Thoracic aorta (tissue), 2 donors: ENCODE data around the gene PHF21A. TPM values are rescaled to one million over a fixed set of nuclear protein-coding genes. Genes with fewer than 3 reads are reported as not detected.
A peak's percentile ranks its signal among the peaks of the same experiment; 100 is the strongest.

Experiments
- ATAC-seq: fragments of 150-250 bp; one replicate; pipeline ENCODE4 v1.8.0; 2017; ENCODE audit warnings: low read depth; ENCODE audit not compliant: insufficient number of reproducible peaks, low FRiP score
- DNase-seq: peaks from one replicate; pipeline ENCODE4 v3.0.0-alpha.2; 2020; ENCODE audit warnings: low spot score
- H3K27ac ChIP-seq, 2 donors: fragments of 200-600 bp; sonication (generic); 1 replicate in 1 of 2; 2 replicates in 1 of 2; pipeline ENCODE4 v1.5.1; 2016; ENCODE audit warnings: mild to moderate bottlenecking in 2 of 2, moderate library complexity in 2 of 2
- H3K27me3 ChIP-seq: fragments of 200-600 bp; sonication (generic); replicated peaks from 2 replicates; pipeline ENCODE4 v1.6.0; 2016; ENCODE audit warnings: mild to moderate bottlenecking; ENCODE audit not compliant: insufficient read depth
- H3K36me3 ChIP-seq: fragments of 200-600 bp; sonication (generic); one replicate; pipeline ENCODE4 v1.5.1; 2016
- H3K4me1 ChIP-seq, 2 donors: fragments of 200-600 bp; sonication (generic); 1 replicate in 1 of 2; 2 replicates in 1 of 2; pipeline versions ENCODE4 v1.5.1 to v1.6.0; 2016; ENCODE audit warnings: low read depth in 2 of 2, mild to moderate bottlenecking in 1 of 2; ENCODE audit not compliant: control insufficient read depth in 1 of 2
- H3K4me3 ChIP-seq: fragments of 200-600 bp; sonication (generic); 2 replicates; pipeline ENCODE4 v1.5.1; 2016; ENCODE audit warnings: mild to moderate bottlenecking
- H3K9me3 ChIP-seq: fragments of 200-600 bp; sonication (generic); 2 replicates; pipeline ENCODE4 v1.5.1; 2016
- CTCF ChIP-seq: fragments of 200-600 bp; sonication (generic); IDR thresholded peaks from one replicate; pipeline ENCODE4 v1.5.1; 2019; ENCODE audit warnings: antibody characterized with exemption
- total RNA-seq, 2 donors: library from RNA; depleted of rRNA; stranded (reverse); fragments of >200 nt; gene quantifications; one replicate each; pipeline versions ENCODE4 v1.1.0 to v1.2.3, GENCODE V29; 2016

PHF21A gene
- total RNA-seq, 2 donors from 2014 or later, result 62.3 to 104 TPM

GRCh38 chr11:46112961-46113607, 8.2 kb downstream of the PHF21A start:
- peak overlapping the region; percentile 20 for H3K4me3 ChIP-seq
- H3K27ac ChIP-seq, result no peak overlapping the region
- no peaks in the 10 kb centered on the region for H3K27me3 ChIP-seq
- peaks cover 26 to 30% of the 10 kb centered on the region in 2 donors for H3K4me1 ChIP-seq
- no peak for ATAC-seq
- no peak for DNase-seq
- no peak for TF ChIP-seq CTCF
- no peaks in the 10 kb centered on the region for H3K9me3 ChIP-seq
- no peaks in the 10 kb centered on the region for H3K36me3 ChIP-seq

- ATAC-seq (no peak), DNase-seq (no peak)
- Histone ChIP-seq H3K9me3 (no peaks in the 10 kb centered on the region), H3K27ac (no peak overlapping the region), H3K4me1 (peaks cover 21 to 46% of the 10 kb centered on the region in 2 donors), H3K27me3 (no peaks in the 10 kb centered on the region), H3K4me3 (no peak overlapping the region), H3K36me3 (no peaks in the 10 kb centered on the region)
- no peak for TF ChIP-seq CTCF
Measured at GRCh38 chr11:46108751-46109150, 12.5 kb downstream of the PHF21A start.

DNA sequence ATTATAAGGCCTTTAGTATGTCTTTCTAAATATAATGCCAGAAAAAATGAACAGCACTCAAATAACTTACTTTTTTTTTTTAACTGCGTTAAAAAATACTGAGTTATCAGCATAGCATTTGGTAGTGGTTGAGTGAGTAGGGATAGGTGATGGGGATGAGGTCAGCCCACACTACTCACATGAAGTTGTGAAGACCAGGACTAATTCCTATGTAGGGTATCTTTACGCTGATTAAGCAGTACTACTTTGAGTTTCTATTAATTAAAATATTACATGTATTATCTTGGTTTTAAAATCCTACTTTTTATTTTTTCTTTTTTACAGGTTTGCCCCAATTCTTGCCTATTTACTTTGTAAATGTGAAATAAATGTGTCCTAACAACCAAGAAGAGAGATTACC, 13.5 kb downstream of the PHF21A start:
- H3K4me3 ChIP-seq, result no peak overlapping the region
- H3K4me1 ChIP-seq, result peaks cover 16 to 44% of the 10 kb centered on the region in 2 donors
- no peak overlapping the region for H3K27ac ChIP-seq
- H3K27me3 ChIP-seq, result no peaks in the 10 kb centered on the region
- ATAC-seq, result no peak
- no peak for DNase-seq
- H3K36me3 ChIP-seq, result no peaks in the 10 kb centered on the region
- no peaks in the 10 kb centered on the region for H3K9me3 ChIP-seq
- no peak for TF ChIP-seq CTCF

DNA sequence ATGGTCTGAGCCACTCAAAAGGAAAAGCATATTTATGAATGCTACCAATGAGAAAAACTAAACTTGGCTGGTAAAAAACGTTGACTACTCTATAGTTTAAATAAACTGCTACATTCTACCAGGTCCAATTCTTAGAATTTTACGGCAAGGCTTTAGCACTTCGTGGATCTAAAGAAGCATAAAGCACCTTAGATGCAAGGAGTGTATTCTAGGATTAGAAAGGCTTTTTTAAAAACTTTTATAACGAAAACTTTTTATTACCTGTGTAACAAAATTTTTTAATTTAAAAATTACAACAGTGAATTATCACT, 13.9 kb downstream of the PHF21A start:
- no peaks in the 10 kb centered on the region for H3K9me3 ChIP-seq
- ATAC-seq, result no peak
- no peaks in the 10 kb centered on the region for H3K36me3 ChIP-seq
- peaks cover 14 to 43% of the 10 kb centered on the region in 2 donors for H3K4me1 ChIP-seq
- no peaks in the 10 kb centered on the region for H3K27me3 ChIP-seq
- no peak for DNase-seq
- no peak for TF ChIP-seq CTCF
- H3K4me3 ChIP-seq, result no peak overlapping the region
- H3K27ac ChIP-seq, result no peak overlapping the region

DNA sequence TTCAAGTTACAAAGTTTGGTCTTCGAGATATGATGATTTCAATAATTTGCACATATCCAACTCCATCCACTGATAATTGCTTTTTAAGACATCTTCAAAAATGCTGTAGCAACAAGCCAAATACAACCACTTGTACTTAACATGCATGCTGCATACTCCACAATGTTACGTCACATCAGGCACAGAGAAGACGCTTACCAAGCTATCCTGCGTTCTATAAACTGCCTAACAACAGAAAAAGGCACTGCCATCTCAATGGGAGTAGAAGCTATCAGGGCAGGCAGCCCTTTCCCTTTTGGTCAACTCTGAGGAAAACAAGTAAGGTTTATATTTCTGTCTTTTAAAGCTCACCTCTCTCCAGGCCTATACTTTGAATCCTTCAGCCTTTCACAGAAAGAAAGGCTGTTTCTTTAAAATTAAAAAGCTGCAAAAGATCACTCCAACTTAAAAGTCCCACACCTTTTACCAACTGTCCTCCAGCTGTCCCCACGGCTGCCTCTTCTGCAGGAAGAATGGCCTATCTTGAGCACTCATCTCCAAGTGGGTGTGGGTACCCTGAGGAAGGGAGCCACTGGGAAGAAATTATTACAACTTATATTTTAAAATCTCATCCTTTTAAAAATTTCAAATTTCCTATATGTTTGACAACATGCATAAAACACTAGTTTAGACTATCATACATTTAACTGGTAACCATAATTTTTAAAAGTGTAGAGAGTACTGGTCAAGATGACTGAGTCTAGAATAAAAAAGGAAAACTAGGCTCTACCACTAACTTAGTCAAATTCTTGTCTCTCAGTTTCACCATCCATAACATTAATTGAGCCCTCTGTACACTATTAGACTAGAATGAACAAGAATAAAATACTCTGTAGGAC, 14.5 kb downstream of the PHF21A start:
- H3K9me3 ChIP-seq, result no peaks in the 10 kb centered on the region
- ATAC-seq (no peak), DNase-seq (no peak)
- H3K36me3 ChIP-seq, result no peaks in the 10 kb centered on the region
- H3K27ac ChIP-seq, result no peak overlapping the region
- H3K27me3 ChIP-seq, result no peaks in the 10 kb centered on the region
- no peak overlapping the region for H3K4me3 ChIP-seq
- H3K4me1 ChIP-seq, result peaks cover 14 to 45% of the 10 kb centered on the region in 2 donors
- no peak for TF ChIP-seq CTCF
